WERI-Rb-1 (cell line): ENCODE measurements around the gene ZNF469.
A peak's percentile ranks its signal among the peaks of the same experiment; 100 is the strongest.

ENCODE experiments used
- DNase-seq: peaks from one replicate; pipeline ENCODE4 v3.0.0-alpha.2; 2020
- H3K27ac ChIP-seq: fragments of 250-450 bp; sonication (Bioruptor Pico); 2 replicates; pipeline ENCODE4 v1.5.1; 2020; ENCODE audit warnings: mild to moderate bottlenecking, moderate library complexity
- H3K27me3 ChIP-seq: fragments of 250-450 bp; sonication (Bioruptor Pico); 2 replicates; pipeline ENCODE4 v1.5.1; 2021; ENCODE audit warnings: mild to moderate bottlenecking, low read depth, moderate library complexity; ENCODE audit not compliant: insufficient read depth, severe bottlenecking
- H3K36me3 ChIP-seq: fragments of 250-450 bp; sonication (Bioruptor Pico); 2 replicates; pipeline ENCODE4 v1.5.1; 2020; ENCODE audit warnings: mild to moderate bottlenecking, moderate library complexity
- H3K4me3 ChIP-seq: 2 replicates; pipeline ENCODE4 v1.5.1; 2011; ENCODE audit warnings: low read depth, mild to moderate bottlenecking, control low read depth, low read length
- H3K9me3 ChIP-seq: fragments of 250-450 bp; sonication (Bioruptor Pico); 2 replicates; pipeline ENCODE4 v1.5.1; 2021; ENCODE audit warnings: mild to moderate bottlenecking, moderate library complexity; ENCODE audit not compliant: severe bottlenecking
- TF ChIP-seq, protein P1 (sequence below): IDR thresholded peaks from 2 replicates; pipeline ENCODE4 v1.5.1; 2011; ENCODE audit warnings: low read depth, mild to moderate bottlenecking, control low read depth, inconsistent platforms, low read length

Gene ZNF469

DNA sequence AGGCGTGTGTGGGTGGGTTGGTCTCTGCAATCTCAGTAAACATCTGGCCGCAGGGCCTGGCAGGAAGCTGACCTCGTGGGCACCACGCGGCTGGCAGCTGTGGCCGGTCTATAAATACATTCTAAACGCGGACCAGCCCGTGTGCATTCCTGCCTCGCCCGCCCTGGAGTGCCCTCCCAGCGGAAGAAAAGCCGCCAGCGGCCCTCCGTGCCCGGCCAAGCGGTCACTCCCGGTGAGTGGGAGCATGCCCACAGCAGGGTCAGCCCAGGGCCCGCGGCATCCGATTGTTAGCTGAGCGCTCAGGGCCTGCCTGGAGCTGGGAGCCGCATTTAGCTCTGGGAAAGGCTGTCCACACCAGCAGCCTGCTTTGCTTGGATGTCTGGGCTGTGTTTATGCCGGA is 10.3 kb downstream of the ZNF469 start:
- no peak for DNase-seq
- no peaks in the 10 kb centered on the region for H3K9me3 ChIP-seq
- no peak overlapping the region for H3K4me3 ChIP-seq

GRCh38 chr16:88393571-88393970 is 10.8 kb downstream of the ZNF469 start:
- Histone ChIP-seq H3K27me3 (no peaks in the 10 kb centered on the region), H3K9me3 (no peaks in the 10 kb centered on the region), H3K36me3 (no peaks in the 10 kb centered on the region), H3K4me3 (no peak overlapping the region), H3K27ac (no peak overlapping the region)
- TF ChIP-seq, protein P1, sequence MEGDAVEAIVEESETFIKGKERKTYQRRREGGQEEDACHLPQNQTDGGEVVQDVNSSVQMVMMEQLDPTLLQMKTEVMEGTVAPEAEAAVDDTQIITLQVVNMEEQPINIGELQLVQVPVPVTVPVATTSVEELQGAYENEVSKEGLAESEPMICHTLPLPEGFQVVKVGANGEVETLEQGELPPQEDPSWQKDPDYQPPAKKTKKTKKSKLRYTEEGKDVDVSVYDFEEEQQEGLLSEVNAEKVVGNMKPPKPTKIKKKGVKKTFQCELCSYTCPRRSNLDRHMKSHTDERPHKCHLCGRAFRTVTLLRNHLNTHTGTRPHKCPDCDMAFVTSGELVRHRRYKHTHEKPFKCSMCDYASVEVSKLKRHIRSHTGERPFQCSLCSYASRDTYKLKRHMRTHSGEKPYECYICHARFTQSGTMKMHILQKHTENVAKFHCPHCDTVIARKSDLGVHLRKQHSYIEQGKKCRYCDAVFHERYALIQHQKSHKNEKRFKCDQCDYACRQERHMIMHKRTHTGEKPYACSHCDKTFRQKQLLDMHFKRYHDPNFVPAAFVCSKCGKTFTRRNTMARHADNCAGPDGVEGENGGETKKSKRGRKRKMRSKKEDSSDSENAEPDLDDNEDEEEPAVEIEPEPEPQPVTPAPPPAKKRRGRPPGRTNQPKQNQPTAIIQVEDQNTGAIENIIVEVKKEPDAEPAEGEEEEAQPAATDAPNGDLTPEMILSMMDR: no peak
- DNase-seq: no peak

More for the DNA sequence above, 10.3 kb downstream of the ZNF469 start:
- TF ChIP-seq, protein P1: no peak
- Histone ChIP-seq H3K27ac (no peak overlapping the region), H3K36me3 (no peaks in the 10 kb centered on the region), H3K27me3 (no peaks in the 10 kb centered on the region)

DNA sequence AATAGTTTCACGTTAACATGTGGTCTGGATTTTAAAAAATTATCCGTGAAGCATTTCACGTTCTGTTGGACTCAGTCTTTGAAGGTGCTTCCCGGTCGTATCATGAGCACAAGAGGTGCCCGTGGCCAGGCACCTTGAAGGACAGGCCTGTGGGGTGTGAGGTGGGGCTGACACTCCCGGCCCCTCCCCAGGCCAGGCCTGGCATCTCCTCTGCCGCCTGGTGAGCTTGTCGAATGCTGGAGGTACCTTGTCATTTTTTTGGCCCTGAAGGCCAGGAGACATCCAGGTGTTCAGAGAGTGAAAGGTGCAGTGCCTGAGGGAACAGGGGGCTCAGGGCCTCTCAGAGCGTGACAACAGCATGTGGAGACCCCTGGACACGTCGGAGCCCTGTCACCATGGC is 11.7 kb downstream of the ZNF469 start:
- no peaks in the 10 kb centered on the region for H3K9me3 ChIP-seq
- no peaks in the 10 kb centered on the region for H3K36me3 ChIP-seq
- no peak overlapping the region for H3K4me3 ChIP-seq
- TF ChIP-seq, protein P1: no peak
- no peak overlapping the region for H3K27ac ChIP-seq
- no peak for DNase-seq
- H3K27me3 ChIP-seq: no peaks in the 10 kb centered on the region

DNA sequence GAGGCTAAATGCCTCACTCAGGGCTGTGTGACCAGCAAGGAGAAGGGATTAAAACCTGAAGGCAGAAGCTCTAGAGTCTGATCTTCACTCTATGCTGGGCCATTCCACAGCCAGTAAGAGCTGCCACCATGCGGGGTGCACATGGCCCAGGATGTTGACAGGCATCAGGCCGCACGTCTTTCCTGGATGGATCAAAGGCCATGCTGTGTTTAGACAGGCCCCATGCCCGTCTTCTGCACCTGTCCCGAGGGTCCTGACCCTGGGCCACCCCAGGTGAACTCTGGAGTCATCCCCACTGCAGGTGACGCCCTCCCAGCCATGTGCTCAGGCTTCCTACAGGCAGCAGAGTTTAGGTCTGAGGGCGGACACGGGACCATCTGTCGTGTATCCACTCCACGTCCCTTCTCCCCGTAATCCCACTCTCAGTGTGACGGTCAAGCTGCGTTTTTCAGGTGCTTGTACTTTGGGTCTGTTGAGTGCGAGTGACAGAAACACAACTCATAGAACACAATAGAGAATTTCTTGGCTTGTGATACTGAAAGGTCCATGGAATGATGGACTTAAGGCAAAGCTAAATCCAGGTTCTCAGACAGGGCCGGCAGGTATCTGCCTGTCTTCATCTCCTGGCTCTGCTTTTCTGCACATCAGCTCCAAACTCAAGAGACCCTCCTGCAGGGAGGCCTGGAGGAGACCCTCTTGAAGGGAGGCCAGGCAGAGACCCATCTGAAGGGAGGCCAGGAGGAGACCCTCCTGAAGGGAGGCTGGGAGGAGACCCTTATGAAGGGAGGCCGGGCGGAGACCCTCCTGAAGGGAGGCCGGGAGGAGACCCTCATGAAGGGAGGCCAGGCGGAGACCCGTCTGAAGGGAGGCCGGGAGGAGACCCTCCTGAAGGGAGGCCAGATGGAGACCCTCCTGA is 13.2 kb downstream of the ZNF469 start:
- H3K36me3 ChIP-seq: no peaks in the 10 kb centered on the region
- peak; percentile 48 for DNase-seq
- no peaks in the 10 kb centered on the region for H3K27me3 ChIP-seq
- no peak overlapping the region for H3K4me3 ChIP-seq
- TF ChIP-seq, protein P1: no peak
- H3K9me3 ChIP-seq: no peaks in the 10 kb centered on the region
- H3K27ac ChIP-seq: no peak overlapping the region

DNA sequence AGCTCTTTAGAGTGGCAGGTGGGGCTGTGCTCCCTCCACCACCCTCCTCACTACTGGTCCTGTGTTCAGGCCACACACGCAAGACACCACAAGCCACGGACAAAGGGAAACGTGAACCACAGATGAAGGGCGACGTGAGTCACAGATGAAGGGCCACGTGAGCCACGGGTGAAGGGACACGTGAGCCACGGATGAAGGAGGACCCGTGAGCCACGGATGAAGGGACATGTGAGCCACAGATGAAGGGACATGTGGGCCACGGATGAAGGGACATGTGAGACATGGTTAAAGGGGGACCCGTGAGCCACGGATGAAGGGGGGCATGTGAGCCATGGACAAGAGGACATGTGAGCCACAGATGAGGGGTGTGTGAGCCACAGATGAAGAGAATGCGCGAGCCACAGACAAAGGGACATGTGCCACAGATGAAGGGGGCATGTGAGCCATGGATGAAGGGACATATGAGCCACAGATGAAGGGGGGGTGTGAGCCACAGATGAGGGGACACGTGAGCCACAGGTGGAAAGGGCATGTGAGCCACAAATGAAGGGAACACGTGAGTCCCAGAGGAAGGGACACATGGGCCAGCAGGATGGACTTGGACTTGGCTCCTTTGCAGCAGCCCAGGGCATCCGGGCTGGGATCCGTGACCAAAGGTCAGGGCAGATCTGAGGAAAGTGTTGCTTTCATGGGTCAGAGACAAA is 15.6 kb downstream of the ZNF469 start:
- Histone ChIP-seq H3K4me3 (no peak overlapping the region), H3K9me3 (no peaks in the 10 kb centered on the region), H3K27ac (no peak overlapping the region), H3K27me3 (no peaks in the 10 kb centered on the region), H3K36me3 (no peaks in the 10 kb centered on the region)
- DNase-seq: no peak
- TF ChIP-seq, protein P1: no peak
